Vagina (tissue), 2 donors: ENCODE data around the gene ZNF385B.
A peak's percentile ranks its signal among the peaks of the same experiment; 100 is the strongest.

Source experiments
- CTCF ChIP-seq, 3 experiments: fragments of 450-650 bp in 2 of 3; fragments of 200-600 bp in 1 of 3; sonication (generic) in 1 of 3; IDR thresholded peaks; one replicate each; pipeline ENCODE4 v1.5.1; 2017 to 2019; ENCODE audit warnings: antibody characterized with exemption in 3 of 3, mild to moderate bottlenecking in 2 of 3, moderate library complexity in 2 of 3
- POLR2A ChIP-seq, 2 donors: fragments of 450-650 bp; IDR thresholded peaks; one replicate each; pipeline ENCODE4 v1.6.1; 2017; ENCODE audit warnings: antibody characterized with exemption in 2 of 2, mild to moderate bottlenecking in 2 of 2, moderate library complexity in 2 of 2
- POLR2AphosphoS5 ChIP-seq, 2 donors: sonication (generic); formaldehyde crosslinking; IDR thresholded peaks; one replicate each; pipeline ENCODE4 v1.9.0; 2017; ENCODE audit warnings: antibody characterized with exemption in 2 of 2, mild to moderate bottlenecking in 2 of 2, low read depth in 1 of 2; ENCODE audit not compliant: insufficient read depth in 1 of 2

GRCh38 chr2:179410552-179411356, 450.7 kb downstream of the ZNF385B start:
- TF ChIP-seq CTCF (IDR thresholded peaks at IDR 0.05) (peak in 2 of 3 experiments; percentile 3 to 39), POLR2AphosphoS5 (IDR thresholded peaks at IDR 0.05; ENCODE audit: insufficient read depth in 1 of 2, low read depth in 1 of 2) (no peak), POLR2A (IDR thresholded peaks at IDR 0.05) (no peak)
